T-helper 1 cell (primary cell): ENCODE data around the gene FAM229B.

Experiments
- DNase-seq, 5 donors: peaks; one replicate each; pipeline ENCODE4 v3.0.0-alpha.2; 2012 to 2020

FAM229B gene

GRCh38 chr6:112144145-112144926 lies 56.9 kb downstream of the FAM229B start:
- no peak for DNase-seq

- no peak for DNase-seq
Observed at GRCh38 chr6:112145080-112145573, 57.7 kb downstream of the FAM229B start.

- DNase-seq = no peak
Observed at GRCh38 chr6:112148103-112148502, 60.7 kb downstream of the FAM229B start.

GRCh38 chr6:112149236-112149635 lies 61.8 kb downstream of the FAM229B start:
- no peak for DNase-seq

GRCh38 chr6:112149719-112150263 lies 62.4 kb downstream of the FAM229B start:
- DNase-seq = no peak

GRCh38 chr6:112150363-112150762 lies 63.0 kb downstream of the FAM229B start:
- no peak for DNase-seq
